HCT116 (cell line): ENCODE data around the gene CDK16. TPM values are rescaled to one million over a fixed set of nuclear protein-coding genes. Genes with fewer than 3 reads are reported as not detected.

ENCODE experiments used
- ATAC-seq: fragments of 200-7000 bp; cut with Tn5 transposase; 2 replicates; pipeline ENCODE4 v1.9.1; 2020; ENCODE audit warnings: mild to moderate bottlenecking, moderate library complexity
- BruUV-seq: library from RNA; stranded (reverse); fragments of 400-500 nt; replicated peaks from 2 replicates; lab custom pipeline; 2021; lab: Mats Ljungman, UMichigan
- CTCF ChIA-PET: fragments of 300-600 bp; sonication (Branson Sonifier 250); formaldehyde crosslinking; loops from one replicate; lab custom pipeline; 2021; ENCODE audit warnings: antibody characterized with exemption; lab: Charles Lee
- POLR2A ChIA-PET: fragments of 300-600, 350-600 bp; sonication (Branson Sonifier 250); formaldehyde crosslinking; loops from one replicate; lab custom pipeline; 2021; ENCODE audit warnings: antibody characterized with exemption; lab: Charles Lee
- RAD21 ChIA-PET, 2 experiments: fragments of 300-600 bp; sonication (Branson Sonifier 250); formaldehyde crosslinking; loops; one replicate each; lab custom pipeline; 2023; ENCODE audit warnings: low total read pairs in 2 of 2; ENCODE audit not compliant: uncharacterized antibody in 2 of 2, unreplicated experiment in 2 of 2, low non-redundant PET in 1 of 2; lab: Charles Lee
- DNase-seq: peaks from one replicate; pipeline ENCODE4 v3.0.0-alpha.2; 2010; ENCODE audit warnings: low read depth, low spot score
- H2AFZ ChIP-seq: fragments of 200-600 bp; shearing (Covaris generic), sonication (generic); 2 replicates; pipeline ENCODE4 v1.6.1; 2017; ENCODE audit warnings: low read depth, mixed run types, mixed read lengths, antibody characterized with exemption, low read length; ENCODE audit not compliant: poor library complexity, severe bottlenecking
- H3K27ac ChIP-seq: 2 replicates; pipeline ENCODE4 v1.5.1; 2012; ENCODE audit warnings: low read depth, low read length
- H3K27me3 ChIP-seq: fragments of 200-600 bp; sonication (generic); 2 replicates; pipeline ENCODE4 v1.6.1; 2016; ENCODE audit warnings: mixed run types, low read length, mixed read lengths; ENCODE audit not compliant: insufficient read depth
- H3K36me3 ChIP-seq, 2 experiments: fragments of 200-500 bp in 1 of 2; fragments of 200-600 bp in 1 of 2; sonication (Bioruptor generic) in 1 of 2; sonication (generic) in 1 of 2; 2 replicates each; pipeline versions ENCODE4 v1.5.1 to v1.6.1; 2014 to 2016; ENCODE audit warnings: low read length in 2 of 2, inconsistent platforms in 1 of 2, mixed read lengths in 1 of 2, mixed run types in 1 of 2; ENCODE audit not compliant: insufficient read depth in 2 of 2, control insufficient read depth in 1 of 2
- H3K4me1 ChIP-seq, 2 experiments: fragments of 200-600 bp in 1 of 2; sonication (generic) in 1 of 2; 2 replicates each; pipeline versions ENCODE4 v1.5.1 to v1.6.1; 2012 to 2017; ENCODE audit warnings: low read length in 2 of 2, inconsistent platforms in 1 of 2, mild to moderate bottlenecking in 1 of 2, mixed read lengths in 1 of 2, mixed run types in 1 of 2, moderate library complexity in 1 of 2; ENCODE audit not compliant: insufficient read depth in 2 of 2, control insufficient read depth in 1 of 2
- H3K4me2 ChIP-seq: fragments of 200-600 bp; sonication (generic); 2 replicates; pipeline ENCODE4 v1.6.1; 2017; ENCODE audit warnings: mixed run types, low read length, mixed read lengths
- H3K4me3 ChIP-seq, 2 experiments: fragments of 200-600 bp in 1 of 2; sonication (generic) in 1 of 2; replicated peaks in 1 of 2; 2 replicates each; pipeline ENCODE4 v1.5.1; 2011 to 2016; ENCODE audit warnings: low read length in 2 of 2, control low read depth in 1 of 2, low read depth in 1 of 2, mild to moderate bottlenecking in 1 of 2, mixed read lengths in 1 of 2, mixed run types in 1 of 2
- H3K79me2 ChIP-seq: fragments of 200-600 bp; sonication (generic); 2 replicates; pipeline ENCODE4 v1.6.1; 2017; ENCODE audit warnings: mild to moderate bottlenecking, mixed run types, low read length, moderate library complexity, mixed read lengths; ENCODE audit not compliant: insufficient read depth
- H3K9ac ChIP-seq: fragments of 200-600 bp; sonication (generic); 2 replicates; pipeline ENCODE4 v1.6.1; 2016; ENCODE audit warnings: low read length, mixed read lengths
- H3K9me2 ChIP-seq: fragments of 200-600 bp; sonication (generic), shearing (Covaris generic); 2 replicates; pipeline ENCODE4 v1.6.1; 2017; ENCODE audit warnings: mixed run types, mild to moderate bottlenecking, moderate library complexity; ENCODE audit not compliant: insufficient read depth
- H3K9me3 ChIP-seq, 2 experiments: fragments of 200-500 bp in 1 of 2; fragments of 200-600 bp in 1 of 2; sonication (Bioruptor generic) in 1 of 2; sonication (generic) in 1 of 2; 2 replicates each; pipeline ENCODE4 v1.6.1; 2014 to 2017; ENCODE audit warnings: low read length in 2 of 2, mixed read lengths in 2 of 2, inconsistent platforms in 1 of 2, low read depth in 1 of 2, mild to moderate bottlenecking in 1 of 2, mixed run types in 1 of 2, moderate library complexity in 1 of 2; ENCODE audit not compliant: control insufficient read depth in 1 of 2, insufficient read depth in 1 of 2
- H4K20me1 ChIP-seq: fragments of 200-600 bp; sonication (generic), shearing (Covaris generic); 2 replicates; pipeline ENCODE4 v1.6.1; 2017; ENCODE audit warnings: mixed run types, mild to moderate bottlenecking, moderate library complexity; ENCODE audit not compliant: insufficient read depth
- CBX3 ChIP-seq: IDR thresholded peaks from 2 replicates; pipeline ENCODE4 v1.6.1; 2012; ENCODE audit warnings: low read depth
- CEBPB ChIP-seq: IDR thresholded peaks from 2 replicates; pipeline ENCODE4 v1.6.1; 2012; ENCODE audit warnings: low read depth
- ELF1 ChIP-seq: IDR thresholded peaks from 2 replicates; pipeline ENCODE4 v1.6.1; 2012; ENCODE audit warnings: low read depth, borderline replicate concordance
- EZH2phosphoT487 ChIP-seq: fragments of 200-600 bp; IDR thresholded peaks from 2 replicates; pipeline ENCODE4 v1.6.1; 2018; ENCODE audit warnings: antibody characterized with exemption, borderline replicate concordance
- FOSL1 ChIP-seq: IDR thresholded peaks from 2 replicates; pipeline ENCODE4 v1.6.1; 2012; ENCODE audit warnings: low read depth
- JUND ChIP-seq: IDR thresholded peaks from 2 replicates; pipeline ENCODE4 v1.6.1; 2012
- POLR2A ChIP-seq: IDR thresholded peaks from 2 replicates; pipeline ENCODE4 v1.7.0; 2011; ENCODE audit warnings: borderline replicate concordance; ENCODE audit not compliant: insufficient read depth, insufficient read length; ENCODE audit errors: extremely low read depth
- POLR2AphosphoS5 ChIP-seq: IDR thresholded peaks from 2 replicates; pipeline ENCODE4 v1.6.1; 2011; ENCODE audit warnings: mild to moderate bottlenecking, low read depth, low read length, moderate library complexity
- RAD21 ChIP-seq: IDR thresholded peaks from 2 replicates; pipeline ENCODE4 v1.6.1; 2012; ENCODE audit warnings: low read depth, mild to moderate bottlenecking
- SIN3A ChIP-seq: IDR thresholded peaks from 2 replicates; pipeline ENCODE4 v1.6.1; 2012; ENCODE audit warnings: low read depth
- SP1 ChIP-seq: IDR thresholded peaks from 2 replicates; pipeline ENCODE4 v1.6.1; 2012; ENCODE audit warnings: low read depth
- SRF ChIP-seq: IDR thresholded peaks from 2 replicates; pipeline ENCODE4 v1.6.1; 2012; ENCODE audit warnings: low read depth
- TCF7L2 ChIP-seq: IDR thresholded peaks from 2 replicates; pipeline ENCODE4 v1.7.0; 2011; ENCODE audit warnings: borderline replicate concordance, inconsistent platforms; ENCODE audit not compliant: insufficient read depth, insufficient read length; ENCODE audit errors: extremely low read depth
- YY1 ChIP-seq: IDR thresholded peaks from 2 replicates; pipeline ENCODE4 v1.6.1; 2011; ENCODE audit warnings: low read length, low read depth, moderate library complexity, mild to moderate bottlenecking; ENCODE audit not compliant: insufficient replicate concordance; ENCODE audit errors: extremely low read depth
- ZFX ChIP-seq: fragments of 450-650 bp; IDR thresholded peaks from 2 replicates; pipeline ENCODE4 v1.6.1; 2017
- intact Hi-C: fragments of 100-400 bp; cut with micrococcal nuclease; formaldehyde crosslinking; loops from 2 replicates; pipeline ENCODE4 v1.10.0; 2022
- total RNA-seq: library from RNA; stranded (reverse); gene quantifications from one replicate; pipeline ENCODE4 v1.2.1, GENCODE V29; 2021; ENCODE audit not compliant: unreplicated experiment
- TF ChIP-seq, protein P1 (sequence below): IDR thresholded peaks from 2 replicates; pipeline ENCODE4 v1.6.1; 2012
- TF ChIP-seq, protein P2 (sequence below): IDR thresholded peaks from 2 replicates; pipeline ENCODE4 v1.6.1; 2012; ENCODE audit warnings: low read depth
- TF ChIP-seq, protein P3 (sequence below): IDR thresholded peaks from 2 replicates; pipeline ENCODE4 v1.6.1; 2011; ENCODE audit warnings: mild to moderate bottlenecking, low read length, moderate library complexity; ENCODE audit not compliant: insufficient replicate concordance; ENCODE audit errors: extremely low read depth
- TF ChIP-seq, protein P4 (sequence below), 3 experiments: fragments of 200-600 bp in 1 of 3; sonication (generic) in 1 of 3; IDR thresholded peaks in 2 of 3; conservative IDR thresholded peaks in 1 of 3; 2 replicates each; pipeline ENCODE4 v1.5.1; 2012 to 2017; ENCODE audit warnings: low read depth in 2 of 3, low read length in 2 of 3, antibody characterized with exemption in 1 of 3, borderline replicate concordance in 1 of 3, control low read depth in 1 of 3, mild to moderate bottlenecking in 1 of 3, mixed read lengths in 1 of 3, mixed run types in 1 of 3, moderate library complexity in 1 of 3; ENCODE audit not compliant: insufficient read depth in 1 of 3
- TF ChIP-seq, protein P5 (sequence below): IDR thresholded peaks from 2 replicates; pipeline ENCODE4 v1.6.1; 2012

Gene CDK16
- total RNA-seq, 1 experiment from 2014 or later, result 131 TPM

DNA sequence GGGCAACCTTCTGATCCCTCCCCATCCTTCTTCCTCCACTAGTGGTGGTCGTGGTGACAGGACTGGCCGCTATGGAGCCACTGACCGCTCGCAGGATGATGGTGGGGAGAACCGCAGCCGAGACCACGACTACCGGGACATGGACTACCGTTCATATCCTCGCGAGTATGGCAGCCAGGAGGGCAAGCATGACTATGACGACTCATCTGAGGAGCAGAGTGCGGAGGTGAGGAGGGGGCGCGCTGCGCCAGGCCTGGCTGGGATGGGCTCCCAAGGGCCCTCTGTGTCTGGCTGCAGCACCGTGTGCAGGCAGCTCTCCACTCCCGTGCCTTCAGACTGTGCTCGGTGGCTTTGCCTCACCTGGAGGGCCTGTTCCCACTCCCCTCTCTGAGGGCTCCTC, 49.2 kb upstream of the CDK16 start:
- peaks cover 32% of the 10 kb centered on the region for H3K79me2 ChIP-seq
- intact Hi-C loops, result no loop called here
- no peaks in the 10 kb centered on the region for H3K9me2 ChIP-seq
- no peaks in the 10 kb centered on the region for H4K20me1 ChIP-seq
- TF ChIP-seq CBX3 (no peak), CEBPB (no peak), YY1 (no peak), SIN3A (no peak), ZFX (no peak), SP1 (no peak), RAD21 (no peak), TCF7L2 (no peak), FOSL1 (no peak), SRF (no peak), EZH2phosphoT487 (no peak), POLR2AphosphoS5 (no peak), JUND (no peak), POLR2A (no peak), ELF1 (no peak)
- TF ChIP-seq, protein P1, sequence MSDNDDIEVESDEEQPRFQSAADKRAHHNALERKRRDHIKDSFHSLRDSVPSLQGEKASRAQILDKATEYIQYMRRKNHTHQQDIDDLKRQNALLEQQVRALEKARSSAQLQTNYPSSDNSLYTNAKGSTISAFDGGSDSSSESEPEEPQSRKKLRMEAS, result no peak
- TF ChIP-seq, protein P2, sequence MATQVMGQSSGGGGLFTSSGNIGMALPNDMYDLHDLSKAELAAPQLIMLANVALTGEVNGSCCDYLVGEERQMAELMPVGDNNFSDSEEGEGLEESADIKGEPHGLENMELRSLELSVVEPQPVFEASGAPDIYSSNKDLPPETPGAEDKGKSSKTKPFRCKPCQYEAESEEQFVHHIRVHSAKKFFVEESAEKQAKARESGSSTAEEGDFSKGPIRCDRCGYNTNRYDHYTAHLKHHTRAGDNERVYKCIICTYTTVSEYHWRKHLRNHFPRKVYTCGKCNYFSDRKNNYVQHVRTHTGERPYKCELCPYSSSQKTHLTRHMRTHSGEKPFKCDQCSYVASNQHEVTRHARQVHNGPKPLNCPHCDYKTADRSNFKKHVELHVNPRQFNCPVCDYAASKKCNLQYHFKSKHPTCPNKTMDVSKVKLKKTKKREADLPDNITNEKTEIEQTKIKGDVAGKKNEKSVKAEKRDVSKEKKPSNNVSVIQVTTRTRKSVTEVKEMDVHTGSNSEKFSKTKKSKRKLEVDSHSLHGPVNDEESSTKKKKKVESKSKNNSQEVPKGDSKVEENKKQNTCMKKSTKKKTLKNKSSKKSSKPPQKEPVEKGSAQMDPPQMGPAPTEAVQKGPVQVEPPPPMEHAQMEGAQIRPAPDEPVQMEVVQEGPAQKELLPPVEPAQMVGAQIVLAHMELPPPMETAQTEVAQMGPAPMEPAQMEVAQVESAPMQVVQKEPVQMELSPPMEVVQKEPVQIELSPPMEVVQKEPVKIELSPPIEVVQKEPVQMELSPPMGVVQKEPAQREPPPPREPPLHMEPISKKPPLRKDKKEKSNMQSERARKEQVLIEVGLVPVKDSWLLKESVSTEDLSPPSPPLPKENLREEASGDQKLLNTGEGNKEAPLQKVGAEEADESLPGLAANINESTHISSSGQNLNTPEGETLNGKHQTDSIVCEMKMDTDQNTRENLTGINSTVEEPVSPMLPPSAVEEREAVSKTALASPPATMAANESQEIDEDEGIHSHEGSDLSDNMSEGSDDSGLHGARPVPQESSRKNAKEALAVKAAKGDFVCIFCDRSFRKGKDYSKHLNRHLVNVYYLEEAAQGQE, result no peak
- TF ChIP-seq, protein P3, sequence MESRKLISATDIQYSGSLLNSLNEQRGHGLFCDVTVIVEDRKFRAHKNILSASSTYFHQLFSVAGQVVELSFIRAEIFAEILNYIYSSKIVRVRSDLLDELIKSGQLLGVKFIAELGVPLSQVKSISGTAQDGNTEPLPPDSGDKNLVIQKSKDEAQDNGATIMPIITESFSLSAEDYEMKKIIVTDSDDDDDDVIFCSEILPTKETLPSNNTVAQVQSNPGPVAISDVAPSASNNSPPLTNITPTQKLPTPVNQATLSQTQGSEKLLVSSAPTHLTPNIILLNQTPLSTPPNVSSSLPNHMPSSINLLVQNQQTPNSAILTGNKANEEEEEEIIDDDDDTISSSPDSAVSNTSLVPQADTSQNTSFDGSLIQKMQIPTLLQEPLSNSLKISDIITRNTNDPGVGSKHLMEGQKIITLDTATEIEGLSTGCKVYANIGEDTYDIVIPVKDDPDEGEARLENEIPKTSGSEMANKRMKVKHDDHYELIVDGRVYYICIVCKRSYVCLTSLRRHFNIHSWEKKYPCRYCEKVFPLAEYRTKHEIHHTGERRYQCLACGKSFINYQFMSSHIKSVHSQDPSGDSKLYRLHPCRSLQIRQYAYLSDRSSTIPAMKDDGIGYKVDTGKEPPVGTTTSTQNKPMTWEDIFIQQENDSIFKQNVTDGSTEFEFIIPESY, result no peak
- TF ChIP-seq, protein P4, sequence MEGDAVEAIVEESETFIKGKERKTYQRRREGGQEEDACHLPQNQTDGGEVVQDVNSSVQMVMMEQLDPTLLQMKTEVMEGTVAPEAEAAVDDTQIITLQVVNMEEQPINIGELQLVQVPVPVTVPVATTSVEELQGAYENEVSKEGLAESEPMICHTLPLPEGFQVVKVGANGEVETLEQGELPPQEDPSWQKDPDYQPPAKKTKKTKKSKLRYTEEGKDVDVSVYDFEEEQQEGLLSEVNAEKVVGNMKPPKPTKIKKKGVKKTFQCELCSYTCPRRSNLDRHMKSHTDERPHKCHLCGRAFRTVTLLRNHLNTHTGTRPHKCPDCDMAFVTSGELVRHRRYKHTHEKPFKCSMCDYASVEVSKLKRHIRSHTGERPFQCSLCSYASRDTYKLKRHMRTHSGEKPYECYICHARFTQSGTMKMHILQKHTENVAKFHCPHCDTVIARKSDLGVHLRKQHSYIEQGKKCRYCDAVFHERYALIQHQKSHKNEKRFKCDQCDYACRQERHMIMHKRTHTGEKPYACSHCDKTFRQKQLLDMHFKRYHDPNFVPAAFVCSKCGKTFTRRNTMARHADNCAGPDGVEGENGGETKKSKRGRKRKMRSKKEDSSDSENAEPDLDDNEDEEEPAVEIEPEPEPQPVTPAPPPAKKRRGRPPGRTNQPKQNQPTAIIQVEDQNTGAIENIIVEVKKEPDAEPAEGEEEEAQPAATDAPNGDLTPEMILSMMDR (IDR thresholded peaks at IDR 0.05 in 2 of 3, conservative IDR thresholded peaks at IDR 0.05 in 1 of 3; ENCODE audit: borderline replicate concordance in 1 of 3, insufficient read depth in 1 of 3, low read depth in 2 of 3, low read length in 2 of 3), result no peak
- TF ChIP-seq, protein P5, sequence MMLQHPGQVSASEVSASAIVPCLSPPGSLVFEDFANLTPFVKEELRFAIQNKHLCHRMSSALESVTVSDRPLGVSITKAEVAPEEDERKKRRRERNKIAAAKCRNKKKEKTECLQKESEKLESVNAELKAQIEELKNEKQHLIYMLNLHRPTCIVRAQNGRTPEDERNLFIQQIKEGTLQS, result no peak
- H3K27me3 ChIP-seq, result no peaks in the 10 kb centered on the region
- RAD21 ChIA-PET, result no interaction called here
- no peak overlapping the region for H3K4me2 ChIP-seq
- no peaks in the 10 kb centered on the region for H3K36me3 ChIP-seq
- no TSS peak for BruUV-seq
- no peak overlapping the region for H2AFZ ChIP-seq
- CTCF ChIA-PET, result no interaction called here
- no peaks in the 10 kb centered on the region for H3K4me1 ChIP-seq
- H3K4me3 ChIP-seq, result no peak overlapping the region
- H3K9me3 ChIP-seq, result no peaks in the 10 kb centered on the region
- no peak overlapping the region for H3K27ac ChIP-seq
- DNase-seq, result no peak
- ATAC-seq, result no peak
- no peak overlapping the region for H3K9ac ChIP-seq
- POLR2A ChIA-PET, result no interaction called here
